Fibroblast of mammary gland (primary cell): ENCODE results near the gene APBA2.

ENCODE experiments used
- DNase-seq: peaks from one replicate; pipeline ENCODE4 v3.0.0-alpha.2; 2010; ENCODE audit warnings: low read depth
- H3K4me3 ChIP-seq: 2 replicates; pipeline ENCODE4 v1.5.1; 2011; ENCODE audit warnings: low read depth, mild to moderate bottlenecking, low read length, moderate library complexity; ENCODE audit not compliant: control insufficient read depth
- CTCF ChIP-seq: conservative IDR thresholded peaks from 2 replicates; pipeline ENCODE4 v1.5.1; 2011; ENCODE audit warnings: low read depth, low read length, inconsistent platforms; ENCODE audit not compliant: control insufficient read depth, insufficient read depth

The APBA2 gene

GRCh38 chr15:28981351-28981720, 95.6 kb downstream of the APBA2 start:
- TF ChIP-seq CTCF, result no peak
- no peak overlapping the region for H3K4me3 ChIP-seq
- no peak for DNase-seq

- no peak for DNase-seq
- no peak overlapping the region for H3K4me3 ChIP-seq
- TF ChIP-seq CTCF, result no peak
Observed at GRCh38 chr15:28981921-28982320, 96.1 kb downstream of the APBA2 start.

GRCh38 chr15:28982886-28983285, 97.1 kb downstream of the APBA2 start:
- no peak for DNase-seq
- TF ChIP-seq CTCF, result no peak
- no peak overlapping the region for H3K4me3 ChIP-seq

GRCh38 chr15:28983432-28984311, 97.9 kb downstream of the APBA2 start:
- no peak overlapping the region for H3K4me3 ChIP-seq
- no peak for TF ChIP-seq CTCF
- DNase-seq, result no peak

GRCh38 chr15:28984421-28985315, 98.9 kb downstream of the APBA2 start:
- DNase-seq, result peak; percentile 46
- no peak overlapping the region for H3K4me3 ChIP-seq
- TF ChIP-seq CTCF, result no peak

GRCh38 chr15:28985316-28985645, 99.5 kb downstream of the APBA2 start:
- no peak overlapping the region for H3K4me3 ChIP-seq
- no peak for TF ChIP-seq CTCF
- peak; percentile 45 for DNase-seq
